Endothelial cell of umbilical vein (primary cell): ENCODE measurements around the gene DNAJB12. TPM values are rescaled to one million over a fixed set of nuclear protein-coding genes. Genes with fewer than 3 reads are reported as not detected.

Source experiments
- BruUV-seq: library from RNA; stranded (reverse); fragments of 400-500 nt; replicated peaks from 2 replicates; lab custom pipeline; 2021; lab: Mats Ljungman, UMichigan
- CTCF ChIA-PET: fragments of 300-600, 350-600 bp; sonication (Branson Sonifier 250); formaldehyde crosslinking; loops from one replicate; lab custom pipeline; 2021; ENCODE audit warnings: antibody characterized with exemption, inconsistent platforms; lab: Charles Lee
- POLR2A ChIA-PET: fragments of 300-600, 350-600 bp; sonication (Branson Sonifier 250); formaldehyde crosslinking; loops from one replicate; lab custom pipeline; 2021; ENCODE audit warnings: antibody characterized with exemption, inconsistent platforms; lab: Charles Lee
- DNase-seq: peaks from one replicate; pipeline ENCODE4 v3.0.0-alpha.2; 2011; ENCODE audit warnings: low read depth, low spot score
- FAIRE-seq: peaks from 2 replicates; lab custom pipeline; 2011; peaks lifted over from hg19 to GRCh38; lab: Jason Lieb, UNC
- H2AFZ ChIP-seq: 2 replicates; pipeline ENCODE4 v1.6.0; 2012; ENCODE audit warnings: low read depth, low read length, control low read depth, inconsistent platforms
- H3K27ac ChIP-seq: 2 replicates; pipeline ENCODE4 v1.5.1; 2011; ENCODE audit warnings: low read depth, mild to moderate bottlenecking, control low read depth, low read length, moderate library complexity; ENCODE audit not compliant: insufficient read depth
- H3K27me3 ChIP-seq, 2 experiments: 2 replicates each; pipeline versions ENCODE4 v1.6.0 to v1.6.1; 2011; ENCODE audit warnings: low read length in 2 of 2, mixed read lengths in 1 of 2; ENCODE audit not compliant: control insufficient read depth in 2 of 2, insufficient read depth in 2 of 2
- H3K36me3 ChIP-seq, 2 experiments: 2 replicates in 1 of 2; 3 replicates in 1 of 2; pipeline ENCODE4 v1.5.1; 2011; ENCODE audit warnings: low read length in 2 of 2, mild to moderate bottlenecking in 1 of 2, moderate library complexity in 1 of 2; ENCODE audit not compliant: control insufficient read depth in 2 of 2, insufficient read depth in 2 of 2; ENCODE audit errors: extremely low read depth in 1 of 2
- H3K4me1 ChIP-seq: 3 replicates; pipeline ENCODE4 v1.5.1; 2011; ENCODE audit warnings: mild to moderate bottlenecking, low read length; ENCODE audit not compliant: control insufficient read depth, insufficient read depth; ENCODE audit errors: extremely low read depth
- H3K4me2 ChIP-seq: 2 replicates; pipeline ENCODE4 v1.6.1; 2011; ENCODE audit warnings: low read length, control low read depth, mixed read lengths; ENCODE audit not compliant: insufficient read depth
- H3K4me3 ChIP-seq, 3 experiments: fragments of 200-600 bp in 1 of 3; sonication (generic), shearing (Covaris generic) in 1 of 3; replicated peaks in 1 of 3; 2 replicates each; pipeline ENCODE4 v1.5.1; 2011 to 2016; ENCODE audit warnings: control low read depth in 3 of 3, low read length in 3 of 3, mild to moderate bottlenecking in 2 of 3, inconsistent platforms in 1 of 3, low read depth in 1 of 3, moderate library complexity in 1 of 3; ENCODE audit not compliant: insufficient read depth in 1 of 3
- H3K79me2 ChIP-seq: 2 replicates; pipeline ENCODE4 v1.6.0; 2012; ENCODE audit warnings: low read length, inconsistent platforms; ENCODE audit not compliant: control insufficient read depth, insufficient read depth
- H3K9ac ChIP-seq: replicated peaks from 2 replicates; pipeline ENCODE3; 2011; ENCODE audit warnings: low read length, control low read depth; ENCODE audit not compliant: insufficient read depth; ENCODE audit errors: extremely low read depth
- H3K9me1 ChIP-seq: replicated peaks from 3 replicates; pipeline ENCODE4 v1.6.0; 2011; ENCODE audit warnings: mild to moderate bottlenecking, low read length; ENCODE audit not compliant: control insufficient read depth, insufficient read depth; ENCODE audit errors: extremely low read depth
- H3K9me3 ChIP-seq: replicated peaks from 2 replicates; pipeline ENCODE4 v1.5.1; 2012; ENCODE audit warnings: low read length, inconsistent platforms; ENCODE audit not compliant: control insufficient read depth, insufficient read depth
- H4K20me1 ChIP-seq: replicated peaks from 2 replicates; pipeline ENCODE3; 2011; ENCODE audit warnings: mild to moderate bottlenecking, low read length; ENCODE audit not compliant: control insufficient read depth, insufficient read depth; ENCODE audit errors: extremely low read depth
- EZH2 ChIP-seq: IDR thresholded peaks from 2 replicates; pipeline ENCODE4 v1.6.1; 2012; ENCODE audit warnings: borderline replicate concordance, low read depth, mild to moderate bottlenecking, moderate library complexity, low read length, inconsistent platforms; ENCODE audit not compliant: severe bottlenecking
- GATA2 ChIP-seq: IDR thresholded peaks from 2 replicates; pipeline ENCODE4 v1.7.0; 2011; ENCODE audit warnings: low read depth, mild to moderate bottlenecking, moderate library complexity, mixed read lengths, low read length; ENCODE audit not compliant: insufficient read length, insufficient read depth
- MYC ChIP-seq: IDR thresholded peaks from one replicate; pipeline ENCODE4 v1.6.1; 2011; ENCODE audit warnings: mild to moderate bottlenecking, low read depth, low read length
- POLR2A ChIP-seq: IDR thresholded peaks from 2 replicates; pipeline ENCODE4 v1.6.1; 2012; ENCODE audit warnings: low read depth, mild to moderate bottlenecking, control low read depth, low read length
- POLR2AphosphoS5 ChIP-seq: IDR thresholded peaks from 2 replicates; pipeline ENCODE4 v1.6.1; 2012; ENCODE audit warnings: low read depth, mild to moderate bottlenecking, control low read depth, low read length, moderate library complexity; ENCODE audit not compliant: insufficient read depth
- dilution Hi-C: fragments of 300-500 bp; cut with MboI; formaldehyde crosslinking; loops from one replicate; pipeline ENCODE4 v1.15.0; 2019; ENCODE audit warnings: low sequenced_read_pairs; ENCODE audit not compliant: extremely low pct_ligation_motif_present
- intact Hi-C: fragments of 100-400 bp; cut with micrococcal nuclease; formaldehyde crosslinking; loops from one replicate; pipeline ENCODE4 v1.10.0; 2022
- polyA plus RNA-seq, 4 experiments: library from polyadenylated mRNA; depleted of rRNA in 3 of 4; stranded (reverse) in 3 of 4; unstranded in 1 of 4; fragments of >200 nt; gene quantifications; 2 replicates each; pipeline versions ENCODE4 v1.2.1 to v1.2.3, GENCODE V29; 2011 to 2012; ENCODE audit warnings: missing spikeins in 1 of 4
- total RNA-seq: library from RNA; stranded (reverse); gene quantifications from 2 replicates; pipeline ENCODE4 v1.2.3, GENCODE V29; 2021
- TF ChIP-seq, protein P1 (sequence below): IDR thresholded peaks from 2 replicates; pipeline ENCODE4 v1.6.1; 2011; ENCODE audit not compliant: insufficient read depth, insufficient read length

Gene DNAJB12
- total and polyA plus RNA-seq, 2 donors (not counting 3 experiments of a cell fraction or from before 2014, with no cell fraction given) = 27.2 to 44.2 TPM

DNA sequence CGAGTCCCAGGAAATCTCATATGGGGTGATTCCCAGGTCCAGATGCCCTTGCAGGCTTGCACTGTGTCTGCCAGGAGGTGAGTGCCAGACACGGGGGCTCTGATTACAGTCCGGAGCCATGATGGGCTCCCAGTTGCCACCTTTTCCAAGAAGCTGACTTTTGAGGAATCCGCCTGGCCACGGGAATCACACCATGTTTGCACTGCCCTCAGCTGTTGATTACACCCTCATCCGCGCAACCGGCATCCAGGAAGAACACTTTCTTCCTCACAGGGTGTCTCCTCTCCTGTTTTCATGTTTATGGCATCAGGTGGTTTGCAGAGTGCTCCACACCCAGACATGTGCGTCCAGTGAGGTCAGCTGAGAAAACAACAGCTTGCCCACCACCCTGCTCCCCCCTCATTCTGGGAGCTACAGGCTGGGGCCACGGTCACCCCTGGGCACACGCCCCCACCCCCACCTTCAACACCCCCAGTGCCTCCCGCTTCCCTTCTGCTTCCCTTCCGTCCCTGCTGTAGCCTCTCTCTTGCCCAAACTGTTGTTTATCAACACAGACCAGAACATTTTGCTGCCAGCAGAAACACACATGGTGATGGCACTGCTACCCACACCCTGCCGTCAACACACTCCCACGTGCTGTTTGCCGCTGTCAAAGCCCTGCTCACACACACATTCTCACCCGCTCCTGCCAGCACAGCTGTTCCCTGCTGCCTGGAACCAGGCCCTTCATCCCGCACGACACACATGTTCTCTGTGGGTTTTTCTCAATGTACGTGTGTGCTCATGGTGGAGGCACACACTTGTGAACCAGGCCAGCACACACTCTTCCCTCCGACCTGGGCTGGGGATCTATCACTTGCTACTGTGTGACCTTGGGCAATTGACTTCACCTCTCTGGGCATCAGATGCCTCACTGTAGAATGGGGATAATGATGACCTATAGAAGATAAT lies 45.2 kb downstream of the DNAJB12 start:
- Histone ChIP-seq H3K4me3 (no peak overlapping the region), H2AFZ (no peak overlapping the region), H3K4me1 (peaks cover 28% of the 10 kb centered on the region), H3K9me3 (no peaks in the 10 kb centered on the region), H3K4me2 (no peak overlapping the region), H3K9me1 (no peaks in the 10 kb centered on the region), H3K36me3 (no peaks in the 10 kb centered on the region), H3K27ac (no peak overlapping the region), H3K9ac (no peak overlapping the region), H4K20me1 (no peaks in the 10 kb centered on the region), H3K79me2 (no peaks in the 10 kb centered on the region), H3K27me3 (no peaks in the 10 kb centered on the region)
- ChIA-PET POLR2A (interaction anchor here (1.2 to 2.3 kb wide), 3 partner anchors 11 to 35 kb away, joined by 3 to 17 read pairs (median 7); partner anchors contain the start of gene DDIT4), CTCF (interaction anchor here (0.8 to 1.6 kb wide), 3 partner anchors 12 to 37 kb away, joined by 3 to 9 read pairs (median 4); no protein-coding TSS in a partner anchor)
- dilution Hi-C loops = no loop called here
- no peak for FAIRE-seq
- DNase-seq = no peak
- no peak for TF ChIP-seq EZH2
- no peak for TF ChIP-seq MYC
- no peak for TF ChIP-seq GATA2
- no peak for TF ChIP-seq POLR2A
- no peak for TF ChIP-seq POLR2AphosphoS5
- TF ChIP-seq, protein P1, sequence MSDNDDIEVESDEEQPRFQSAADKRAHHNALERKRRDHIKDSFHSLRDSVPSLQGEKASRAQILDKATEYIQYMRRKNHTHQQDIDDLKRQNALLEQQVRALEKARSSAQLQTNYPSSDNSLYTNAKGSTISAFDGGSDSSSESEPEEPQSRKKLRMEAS = no peak
- no TSS peak for BruUV-seq
- intact Hi-C loops = no loop called here
